Stimulated activated CD8-positive, alpha-beta memory T cell treated with anti-CD3 and anti-CD28 coated beads, Interleukin-7, amount 100 ng/mL, for 4 hours (primary cell): ENCODE results near the gene FBXL17.

ENCODE experiments used
- DNase-seq, 2 donors: peaks; one replicate each; pipeline ENCODE4 v3.0.0-alpha.2; 2020; ENCODE audit warnings: low read depth in 2 of 2

Gene FBXL17

DNA sequence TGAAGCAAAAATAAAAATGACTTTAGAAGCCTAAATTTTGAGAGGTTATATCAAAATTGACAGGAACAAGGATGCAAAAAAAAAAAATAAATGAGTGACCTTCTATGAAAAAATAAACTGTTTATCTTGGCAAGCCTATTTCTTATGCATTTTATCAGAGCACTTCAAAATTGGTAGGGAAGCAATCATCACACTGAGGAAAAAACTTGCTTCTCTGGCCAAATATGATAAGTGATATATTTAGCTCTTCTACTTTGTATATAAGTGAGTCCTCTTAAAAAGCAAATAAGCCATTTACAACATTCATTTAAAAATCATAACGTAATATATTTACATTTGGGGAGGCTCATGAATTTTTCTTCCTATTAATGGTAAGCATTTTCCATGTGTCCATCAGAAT is 287.1 kb downstream of the FBXL17 start:
- DNase-seq, result no peak

DNA sequence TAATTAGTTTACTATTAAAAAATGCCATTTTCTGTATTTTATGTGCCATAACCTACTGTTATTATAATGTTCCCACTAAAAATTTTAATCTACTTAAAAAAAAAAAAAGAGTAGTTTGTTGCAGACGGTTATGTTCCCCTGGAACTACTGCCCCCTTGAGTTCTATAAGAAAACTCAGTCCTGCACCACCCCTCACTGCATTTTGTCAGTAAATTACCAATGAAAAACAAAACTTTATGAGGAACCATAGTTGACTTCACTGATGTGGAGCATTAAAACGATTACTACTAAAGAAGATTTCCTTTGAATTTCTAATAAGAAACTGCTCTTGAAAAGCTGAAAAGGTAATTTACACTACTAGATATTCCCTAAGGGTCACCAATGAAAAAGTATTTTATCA is 288.7 kb downstream of the FBXL17 start:
- DNase-seq, result no peak

DNA sequence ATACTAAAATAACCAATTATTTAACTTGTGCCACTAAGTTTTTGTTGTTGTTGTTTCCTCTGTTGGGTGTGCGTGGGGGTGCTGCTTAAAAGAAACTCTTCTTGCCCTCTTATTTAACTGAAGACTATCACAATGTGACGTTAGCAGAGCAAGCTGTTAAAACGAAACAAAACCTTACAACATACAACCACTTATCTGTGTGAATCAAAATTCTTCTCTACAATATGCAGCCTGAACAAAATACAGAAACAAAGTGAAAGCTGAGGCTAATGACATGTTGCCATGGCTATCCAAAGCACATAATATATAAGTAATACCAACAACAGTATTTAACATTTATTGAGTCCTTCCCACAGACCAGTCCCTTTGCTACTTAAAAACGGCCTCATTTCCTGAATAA is 291.0 kb downstream of the FBXL17 start:
- no peak for DNase-seq

DNA sequence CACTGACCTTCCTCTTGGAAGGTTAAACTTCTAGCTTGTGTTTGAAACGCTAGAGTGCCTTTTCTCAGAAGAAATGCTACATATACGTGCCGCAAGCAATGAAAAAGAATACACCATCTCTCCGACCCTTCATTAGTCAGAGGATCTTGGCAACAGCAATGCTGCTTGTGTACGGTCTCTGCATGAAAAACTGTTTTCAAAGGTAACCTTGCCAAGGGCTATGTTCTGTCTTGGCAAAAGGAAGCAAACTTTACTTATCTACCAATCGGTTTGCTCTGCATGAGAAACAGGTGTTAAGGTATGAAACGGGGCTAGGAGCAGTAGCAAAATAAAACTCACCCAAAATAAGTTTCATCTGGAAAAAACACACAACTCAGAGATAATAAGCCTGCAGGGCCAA is 297.8 kb downstream of the FBXL17 start:
- no peak for DNase-seq

DNA sequence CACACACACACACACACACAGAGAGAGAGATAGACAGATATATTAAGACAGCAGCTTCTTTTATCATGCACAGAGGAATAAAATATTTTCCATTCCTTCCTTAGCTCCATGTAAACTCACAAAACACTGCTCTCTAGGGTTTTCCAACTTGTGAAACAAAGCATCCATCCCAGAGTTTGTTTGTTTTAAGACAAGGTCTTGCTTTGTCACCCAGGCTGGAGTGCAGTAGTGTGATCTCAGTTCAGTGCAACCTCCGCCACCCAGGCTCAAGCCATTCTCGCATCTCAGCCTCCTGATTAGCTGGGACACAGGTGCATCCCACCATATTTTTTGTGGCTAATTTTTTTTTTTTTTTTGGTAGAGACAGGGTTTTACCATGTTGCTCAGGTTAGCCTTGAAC is 298.7 kb downstream of the FBXL17 start:
- DNase-seq, result no peak

DNA sequence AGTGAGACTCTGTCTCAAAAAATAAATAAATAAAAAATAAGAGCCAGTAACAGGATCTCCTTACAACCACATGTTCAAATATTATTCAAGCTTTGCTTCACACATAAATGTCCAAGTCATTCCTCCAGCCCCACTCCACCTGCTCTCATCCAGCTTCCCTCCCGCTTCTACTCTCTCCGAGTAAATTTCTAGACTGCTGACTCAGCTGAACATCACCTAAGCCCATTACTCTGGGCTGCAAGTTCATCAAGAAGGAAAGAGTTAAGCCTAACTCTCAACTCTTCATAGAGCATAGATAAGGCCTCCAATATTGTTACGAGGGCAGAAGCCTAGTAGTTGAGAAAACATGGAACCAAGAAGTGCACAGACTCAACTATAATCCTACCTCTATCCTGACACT is 300.2 kb downstream of the FBXL17 start:
- DNase-seq, result no peak

DNA sequence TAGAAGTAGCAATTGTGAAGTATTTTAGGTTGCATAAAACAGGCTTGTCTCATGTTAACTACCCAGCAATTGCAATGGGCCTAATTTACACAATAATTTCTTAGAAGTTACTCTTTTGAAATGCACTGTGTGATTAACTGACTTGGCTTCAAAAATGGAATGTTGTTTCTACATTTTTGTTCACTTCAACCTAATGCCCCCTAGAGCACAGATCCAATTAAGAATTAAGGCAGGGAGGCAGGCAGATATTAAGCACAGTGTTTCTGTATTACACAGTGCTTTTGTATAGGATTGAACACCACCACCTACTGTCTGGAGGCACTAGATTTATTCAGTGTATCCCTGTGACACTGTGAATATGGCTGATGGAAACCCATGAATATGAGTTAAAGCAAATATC is 302.1 kb downstream of the FBXL17 start:
- DNase-seq, result no peak

DNA sequence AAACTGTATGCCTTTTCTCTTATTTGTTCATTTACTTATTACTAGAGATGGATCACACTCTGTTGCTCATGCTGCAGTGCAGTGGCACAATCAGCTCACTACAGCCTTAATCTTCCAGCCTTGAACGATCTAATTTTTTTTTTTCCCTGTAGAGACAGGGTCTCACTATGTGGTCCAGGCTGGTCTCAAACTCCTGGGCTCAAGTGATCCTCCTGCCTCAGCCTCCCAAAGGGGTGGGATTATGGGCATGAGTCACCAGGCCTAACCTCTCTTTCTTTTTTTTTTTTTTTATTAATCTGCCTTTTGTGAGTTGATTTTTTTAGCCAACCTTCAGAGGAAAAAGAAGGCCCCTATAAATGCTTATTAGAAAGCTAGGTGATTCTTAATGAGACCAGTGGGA is 303.0 kb downstream of the FBXL17 start:
- DNase-seq, result no peak

DNA sequence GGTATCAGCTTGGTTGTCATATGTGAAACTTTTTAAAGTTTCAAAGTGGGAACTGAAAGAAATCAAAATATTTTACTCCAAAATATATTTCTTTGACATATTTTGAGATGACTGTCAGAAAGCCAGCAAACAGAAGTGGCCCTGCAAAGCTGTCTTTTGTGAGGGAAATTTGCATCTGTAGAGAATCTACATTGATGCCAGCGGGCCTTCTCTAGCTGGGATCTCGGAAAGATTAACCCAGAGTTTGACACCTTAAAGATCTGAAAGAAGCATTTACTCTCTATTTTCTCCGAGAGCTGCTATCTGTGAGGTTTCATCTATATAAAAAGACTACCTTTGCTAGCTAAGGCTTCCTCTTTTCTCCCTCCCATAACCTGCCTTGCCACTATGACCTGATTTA is 303.6 kb downstream of the FBXL17 start:
- DNase-seq, result no peak

DNA sequence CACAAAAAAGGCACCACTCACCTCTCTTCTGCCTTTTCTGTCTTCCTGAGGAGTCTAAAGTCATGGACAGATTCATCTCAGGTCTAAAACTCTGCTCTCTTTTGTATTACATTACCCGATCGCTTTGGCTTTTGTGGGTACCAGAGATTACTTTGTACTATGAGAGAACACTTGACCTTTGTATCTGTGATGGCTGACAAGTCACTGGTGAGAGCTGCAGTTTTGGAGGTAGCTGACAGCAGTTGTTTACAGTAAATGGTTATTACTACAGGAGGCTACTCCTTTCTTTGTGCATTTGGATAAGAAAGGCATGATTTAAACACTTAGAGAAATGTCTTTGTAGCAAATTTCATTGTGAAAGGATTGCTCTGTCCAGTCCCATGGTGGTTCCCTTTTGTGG is 307.3 kb downstream of the FBXL17 start:
- DNase-seq, result no peak

DNA sequence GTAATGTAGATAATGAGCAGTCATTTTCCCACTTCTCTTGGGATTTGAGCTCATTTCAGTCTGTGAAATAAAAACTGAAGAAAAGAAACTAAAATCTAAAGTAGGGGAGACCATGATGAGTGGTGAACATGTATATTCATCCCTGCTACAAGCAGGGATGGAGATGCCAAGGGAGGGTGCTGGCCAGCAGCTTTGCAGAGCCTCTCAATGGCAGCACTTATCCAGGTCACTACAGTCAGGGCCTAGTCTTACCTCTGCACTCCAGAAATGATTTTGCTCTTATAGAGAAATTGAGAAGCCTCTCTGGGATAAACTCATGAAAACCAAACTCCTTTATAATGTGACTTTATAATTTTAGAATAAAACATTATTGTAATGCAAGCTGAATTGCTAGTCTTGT is 317.6 kb downstream of the FBXL17 start:
- DNase-seq, result no peak

DNA sequence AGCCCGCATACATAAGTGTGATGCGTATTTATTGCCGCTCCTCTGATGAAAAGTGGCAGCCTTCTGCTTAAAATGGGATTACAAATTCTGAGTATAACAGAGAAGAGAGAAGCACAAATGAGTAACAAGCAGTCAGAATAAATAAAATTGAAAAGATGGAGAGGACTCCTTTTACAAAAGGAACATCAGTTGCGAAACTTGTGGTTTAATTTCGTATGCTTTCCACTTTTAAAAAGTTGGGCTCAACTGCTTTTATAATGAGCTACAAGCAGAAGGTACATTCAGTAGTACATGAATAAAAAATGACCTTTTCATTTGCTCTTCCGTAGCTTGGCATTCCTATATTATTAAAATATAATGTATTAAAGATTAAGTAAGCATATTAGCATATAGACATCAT is 320.0 kb downstream of the FBXL17 start:
- no peak for DNase-seq

DNA sequence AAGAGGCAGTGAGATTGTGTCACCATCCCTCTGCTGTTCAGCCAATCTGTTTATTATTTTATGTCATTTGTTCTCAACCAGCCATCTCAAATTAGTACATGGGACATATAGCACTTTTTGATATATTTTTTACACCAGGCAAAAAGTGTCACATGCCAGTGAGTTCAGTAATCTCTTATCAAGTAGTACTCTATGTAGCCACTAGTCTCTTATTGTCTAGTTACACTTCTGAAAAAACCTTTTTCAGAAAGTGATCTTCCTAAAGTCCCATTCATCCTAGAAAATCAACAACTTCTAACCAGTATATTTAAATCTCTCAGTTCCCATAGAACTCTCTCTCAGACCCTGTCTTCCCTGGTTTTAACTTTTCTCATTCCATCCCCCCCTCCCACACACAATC is 321.6 kb downstream of the FBXL17 start:
- DNase-seq, result no peak

DNA sequence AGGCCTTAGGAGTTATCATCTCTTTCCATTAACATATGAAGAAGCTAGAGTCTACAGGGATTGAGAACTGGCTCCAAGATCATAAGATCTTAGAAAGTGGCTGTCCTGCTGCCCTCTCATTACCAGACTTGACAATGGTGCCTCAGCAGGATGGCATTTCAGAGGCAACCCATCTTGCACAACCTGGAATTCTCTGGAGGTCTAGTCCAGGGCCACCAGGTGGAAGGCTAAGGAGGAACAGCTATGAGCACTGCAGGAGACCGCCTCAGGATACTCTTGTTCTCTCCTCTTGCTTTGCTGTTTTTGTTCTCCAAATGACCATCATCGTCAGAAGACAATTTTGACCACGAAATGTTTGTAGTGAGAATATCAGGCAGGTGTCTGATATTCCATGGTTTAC is 322.6 kb downstream of the FBXL17 start:
- no peak for DNase-seq

DNA sequence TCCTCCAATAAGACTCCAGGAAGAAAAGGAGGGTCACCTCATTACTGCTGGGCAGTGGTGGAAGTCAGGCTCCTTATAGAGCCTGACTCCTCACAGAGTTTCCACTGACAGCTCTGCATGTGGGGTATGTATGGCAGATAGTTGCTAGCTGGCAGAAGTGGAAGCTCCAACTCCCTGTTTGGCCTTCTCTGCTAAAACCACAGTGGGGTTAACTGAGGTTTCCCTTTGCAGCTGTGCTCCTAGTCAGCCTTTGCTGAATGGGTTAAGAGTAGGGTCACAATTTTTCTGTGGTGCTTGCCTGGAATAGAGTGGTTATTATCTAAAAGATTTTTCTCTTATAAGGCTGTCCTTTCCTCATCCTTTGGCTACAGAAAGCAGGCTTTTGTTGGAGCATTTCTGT is 327.5 kb downstream of the FBXL17 start:
- DNase-seq, result no peak

DNA sequence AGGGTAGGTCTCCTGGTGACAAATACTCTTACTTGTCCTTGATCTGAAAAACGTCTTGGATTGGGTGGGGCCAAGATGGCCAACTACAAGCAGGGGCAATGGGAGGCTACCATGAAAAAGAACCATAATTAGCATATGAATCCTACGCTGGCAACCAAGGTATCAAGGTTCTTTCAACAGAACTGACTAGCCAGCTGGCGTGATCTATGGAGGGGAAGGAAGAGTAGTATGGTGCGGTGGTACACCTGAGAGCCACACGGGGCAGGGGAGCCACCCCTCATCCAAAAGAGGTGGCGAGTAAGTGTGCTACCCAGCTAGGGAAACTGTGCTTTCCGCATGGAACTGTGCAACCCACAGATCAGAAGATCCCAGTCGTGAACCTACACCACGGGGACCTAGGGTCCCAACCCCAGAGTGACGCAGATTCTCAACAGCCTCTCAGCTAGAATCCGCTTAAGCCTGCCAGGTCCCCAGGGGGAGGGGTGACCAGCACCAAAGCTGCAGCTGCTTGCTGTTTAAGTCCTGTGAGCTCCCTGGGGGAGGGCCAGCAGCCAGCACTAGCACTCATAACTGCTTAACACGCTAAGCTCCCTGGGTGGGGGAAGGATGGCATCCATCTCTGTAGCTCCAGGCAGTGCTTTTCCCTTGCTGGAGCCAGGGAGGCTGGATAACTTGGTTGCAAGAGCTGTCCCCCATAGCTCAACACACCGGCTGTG is 334.8 kb downstream of the FBXL17 start:
- no peak for DNase-seq

DNA sequence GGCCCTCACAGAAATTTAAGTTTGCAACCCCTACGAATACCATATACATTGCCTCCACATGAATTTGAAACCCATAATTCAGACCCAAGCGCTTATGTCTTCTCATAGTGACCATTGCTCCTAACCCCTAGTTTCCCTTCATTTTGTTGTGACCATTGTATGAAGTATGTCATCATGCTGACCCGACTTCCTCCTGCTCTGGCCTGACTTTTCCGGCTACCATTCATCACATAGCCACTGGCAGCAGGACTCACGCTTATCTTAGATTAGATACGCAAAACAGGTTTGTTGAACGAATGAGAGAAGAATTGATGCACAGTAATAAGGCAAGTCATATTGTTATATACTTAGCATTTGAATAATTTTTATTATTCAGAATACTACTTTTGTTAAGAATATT is 345.4 kb downstream of the FBXL17 start:
- DNase-seq, result no peak

DNA sequence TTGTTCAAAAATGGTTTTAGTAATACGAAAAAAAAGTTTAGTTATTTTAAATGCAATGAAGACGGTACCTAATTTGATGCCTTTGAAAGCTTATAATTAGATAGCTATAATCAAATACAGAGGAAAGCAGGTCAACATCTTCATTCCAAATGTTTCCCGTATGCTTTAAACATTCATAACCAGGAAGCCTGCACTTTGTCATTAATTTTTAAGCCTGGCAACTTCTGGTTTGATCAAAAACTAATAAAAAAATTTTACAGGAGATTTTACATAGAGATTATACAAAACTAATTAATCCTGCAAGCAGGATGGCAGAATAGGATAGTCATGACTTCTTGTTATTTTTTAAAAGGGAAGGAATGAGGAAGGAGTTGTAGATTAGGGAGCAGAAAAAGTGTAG is 353.0 kb downstream of the FBXL17 start:
- no peak for DNase-seq

DNA sequence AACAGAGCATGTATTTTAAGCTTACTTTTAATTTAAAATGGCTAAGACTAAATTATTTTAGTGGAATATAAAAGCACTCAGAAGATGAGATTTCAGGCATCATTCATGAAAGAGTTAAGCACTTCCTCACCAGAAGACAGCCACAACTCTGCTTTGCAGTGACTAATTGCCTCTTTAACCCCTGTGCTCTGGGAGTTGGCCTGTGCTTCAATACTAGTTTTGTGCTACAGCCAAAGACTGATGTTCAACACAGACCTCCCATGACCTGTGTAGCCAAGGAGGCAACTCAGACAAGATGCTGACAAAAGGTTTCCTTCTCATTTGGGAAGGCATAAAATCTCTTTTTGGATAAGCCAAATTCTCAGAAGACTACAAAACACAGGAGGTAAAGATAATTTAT is 353.5 kb downstream of the FBXL17 start:
- DNase-seq, result no peak

DNA sequence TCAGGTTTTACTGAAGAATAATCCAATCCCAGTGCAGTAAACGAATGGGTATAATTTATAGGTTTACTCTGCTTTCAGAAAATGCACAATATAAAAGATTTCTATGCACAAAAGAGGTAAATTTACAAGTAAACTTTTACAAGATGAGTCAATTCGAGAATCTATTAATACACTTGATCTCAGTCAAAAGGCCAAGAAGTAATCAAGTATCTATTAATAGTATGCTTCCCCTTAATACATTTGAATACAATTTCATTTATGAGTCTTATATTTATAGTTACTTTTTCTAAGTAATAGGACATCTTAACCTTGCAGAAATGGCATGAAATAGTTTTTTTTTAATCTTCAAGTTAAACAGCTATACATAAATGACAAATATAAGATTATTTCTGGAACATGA is 355.9 kb downstream of the FBXL17 start:
- DNase-seq, result no peak

DNA sequence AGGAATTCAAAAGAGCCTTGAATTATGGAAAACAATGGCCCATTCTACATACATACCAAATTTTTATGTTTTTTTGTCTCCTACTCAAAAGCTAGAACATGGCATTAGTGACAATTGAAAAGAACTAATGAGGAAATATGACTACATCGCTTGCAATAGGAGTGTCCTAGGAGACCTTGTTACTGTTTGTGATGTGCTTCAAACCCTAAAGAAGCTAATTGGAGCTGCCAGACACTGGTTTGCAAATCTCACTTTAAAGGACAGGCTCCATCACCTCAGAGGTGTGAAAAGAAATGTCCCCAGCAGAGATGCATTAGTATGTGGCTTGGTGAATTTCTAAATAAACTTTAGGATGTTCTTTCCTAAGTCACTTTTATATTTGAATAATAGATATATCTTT is 356.9 kb downstream of the FBXL17 start:
- no peak for DNase-seq

DNA sequence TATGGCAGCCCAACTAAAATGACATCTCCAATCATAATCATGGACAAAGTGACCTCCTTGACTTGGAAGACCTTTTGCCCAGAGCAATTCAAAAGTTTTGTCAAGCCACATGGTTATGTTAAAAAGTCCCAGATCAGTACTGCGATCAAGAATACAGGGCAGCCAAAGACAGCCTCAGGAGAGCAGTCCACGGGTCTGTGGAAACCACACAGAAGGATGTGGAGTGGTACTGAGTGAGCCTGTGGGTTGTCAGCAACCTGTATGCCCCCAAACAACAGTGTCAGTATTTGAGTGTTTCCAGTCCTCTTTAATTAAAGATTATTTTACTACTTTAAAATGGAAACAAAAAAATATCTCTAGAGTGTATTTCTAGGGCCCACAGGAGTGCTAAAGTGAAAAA is 365.8 kb downstream of the FBXL17 start:
- DNase-seq, result no peak

DNA sequence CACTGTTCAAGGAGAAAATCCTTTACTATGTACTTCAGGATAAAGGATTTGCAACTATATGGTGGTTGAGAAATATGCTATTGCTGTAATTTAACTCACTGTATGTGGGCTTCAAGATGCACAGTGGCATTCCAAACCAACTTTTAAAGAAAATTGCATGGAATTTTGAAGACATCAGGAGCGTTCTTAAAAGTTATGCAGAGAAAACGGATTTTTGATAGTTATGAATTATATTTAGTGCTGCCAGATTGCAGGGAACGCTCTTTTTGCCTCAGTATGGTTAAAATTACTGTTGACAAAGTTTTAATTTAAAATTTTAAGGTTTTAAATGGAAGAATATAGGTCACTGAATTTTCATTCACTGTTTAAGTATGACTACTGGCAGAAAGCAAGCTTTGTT is 375.1 kb downstream of the FBXL17 start:
- DNase-seq, result no peak

DNA sequence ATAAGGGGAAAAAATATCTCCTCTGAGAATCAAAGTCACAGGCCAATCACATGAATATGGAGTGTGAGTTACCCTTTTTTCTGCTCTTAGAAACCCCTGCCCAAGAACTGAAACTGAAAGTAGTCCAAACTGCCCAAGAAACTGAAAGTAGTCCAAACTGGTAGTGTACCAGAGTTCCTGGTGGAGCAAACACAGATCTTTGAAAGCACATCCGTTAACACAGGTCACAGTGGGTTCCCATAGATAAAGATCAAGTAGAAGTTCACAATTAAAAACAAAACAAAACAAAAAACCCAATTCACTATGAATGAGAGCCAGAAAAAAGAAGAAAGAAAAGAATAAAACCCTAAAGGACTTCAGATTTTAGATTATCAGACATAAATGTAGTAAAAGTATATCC is 378.7 kb downstream of the FBXL17 start:
- no peak for DNase-seq

DNA sequence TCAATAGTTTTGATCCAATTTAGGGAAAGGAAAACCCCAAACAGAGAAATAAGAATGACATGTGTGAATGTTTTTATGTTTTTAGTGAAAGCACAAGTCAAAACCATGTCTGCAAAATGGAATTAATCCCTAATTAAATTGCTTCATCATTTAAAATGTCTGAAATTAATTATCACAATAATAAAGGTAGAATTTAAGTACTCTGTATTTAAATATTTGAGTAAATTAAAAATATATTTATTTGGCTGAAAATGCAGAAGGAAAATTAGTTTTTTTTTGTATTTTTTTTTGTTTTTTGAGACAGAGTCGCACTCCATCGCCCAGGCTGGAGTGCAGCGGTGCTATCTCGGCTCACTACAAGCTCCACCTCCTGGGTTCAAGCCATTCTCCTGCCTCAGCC is 380.7 kb downstream of the FBXL17 start:
- DNase-seq, result no peak
